GM19023 (cell line): Measurements from ENCODE around the gene CFAP46.
"Not testable (repeated sequence)": the region's sequence is repeated elsewhere in the genome, so short reads cannot be mapped to it uniquely, and the experiment has no call there.

Source experiments
- ATAC-seq: cut with Tn5 transposase; IDR thresholded peaks from one replicate; pipeline ENCODE4 v1.9.1; 2021; ENCODE audit warnings: mild to moderate bottlenecking, moderate library complexity; ENCODE audit not compliant: unreplicated experiment

The CFAP46 gene

DNA sequence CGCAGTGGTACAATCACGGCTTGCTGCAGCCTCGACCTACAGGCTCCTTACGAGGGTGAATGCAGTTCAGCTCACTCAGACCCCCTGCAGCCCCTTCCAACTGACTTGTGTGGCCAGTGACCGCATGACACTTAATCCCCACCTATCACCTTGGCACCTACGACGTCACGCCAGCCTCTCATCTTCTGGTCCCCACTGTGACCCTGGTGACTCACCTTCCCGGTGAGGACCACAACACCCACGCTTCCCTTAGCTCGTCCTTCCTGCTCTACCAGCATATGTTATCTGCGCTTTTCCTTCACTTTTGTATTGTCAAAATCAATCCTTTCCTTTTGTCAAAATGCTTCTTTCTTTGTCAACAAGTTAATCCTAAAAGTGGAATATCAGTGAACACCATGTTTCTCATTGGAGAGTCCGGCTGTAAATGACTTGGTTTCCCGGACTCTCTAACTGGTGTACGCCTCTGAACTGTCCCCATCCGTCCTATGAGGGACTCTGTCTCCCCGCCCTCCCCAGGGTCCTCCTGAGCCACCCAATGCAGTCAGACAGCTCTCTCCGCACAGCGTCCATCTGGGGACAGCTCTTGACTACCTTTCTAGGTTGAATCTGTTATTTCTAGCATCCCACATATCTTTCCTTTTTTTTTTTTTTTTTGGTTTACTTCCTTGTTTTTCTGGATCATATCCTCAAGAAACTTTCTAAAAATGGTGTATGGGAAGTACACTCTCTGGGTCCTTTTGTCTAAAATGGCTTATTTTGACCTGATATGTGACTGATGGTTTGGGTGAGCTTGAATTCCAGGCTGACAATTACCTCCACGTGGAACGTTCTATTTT lies 37.3 kb downstream of the CFAP46 start:
- no peak for ATAC-seq

- ATAC-seq = no peak
These were observed 38.1 kb downstream of the CFAP46 start for GRCh38 chr10:132904181-132904813.

- not testable (repeated sequence) for ATAC-seq
These were observed 39.5 kb downstream of the CFAP46 start for GRCh38 chr10:132902656-132903575.

- no peak for ATAC-seq
These were observed 41.0 kb downstream of the CFAP46 start for GRCh38 chr10:132901351-132901750.

DNA sequence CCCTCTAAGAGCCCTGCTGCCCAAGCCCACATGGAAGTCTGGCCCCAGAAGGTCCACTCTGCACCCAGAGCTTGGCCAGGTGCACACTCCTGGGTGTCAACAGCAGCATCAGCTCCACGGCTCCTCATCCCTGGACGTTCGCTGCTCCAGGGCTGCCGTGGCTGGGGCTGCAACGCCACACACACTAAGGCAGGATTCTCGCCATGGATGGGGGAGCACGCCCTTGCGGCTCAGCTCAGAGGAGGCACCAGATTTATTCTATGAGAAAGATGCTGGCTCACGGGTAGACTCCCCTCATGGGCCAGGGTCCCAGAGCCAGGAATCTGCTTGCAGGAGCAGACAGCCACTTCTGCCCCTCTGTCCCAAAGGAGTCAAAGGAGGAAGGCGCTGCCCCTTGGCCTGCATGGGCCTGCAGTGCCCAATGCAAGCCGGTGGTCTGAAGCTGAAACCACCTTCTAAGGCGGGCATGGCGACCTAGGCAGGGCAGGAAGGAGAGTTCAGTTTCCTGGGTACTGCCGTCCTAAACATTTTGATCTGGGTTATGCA lies 42.1 kb downstream of the CFAP46 start:
- no peak for ATAC-seq

GRCh38 chr10:132899751-132900065 lies 42.7 kb downstream of the CFAP46 start:
- ATAC-seq = no peak

- no peak for ATAC-seq
These were observed 43.2 kb downstream of the CFAP46 start for GRCh38 chr10:132899054-132899750.

GRCh38 chr10:132898391-132899053 lies 43.8 kb downstream of the CFAP46 start:
- no peak for ATAC-seq

GRCh38 chr10:132897516-132898381 lies 44.6 kb downstream of the CFAP46 start:
- ATAC-seq = no peak

GRCh38 chr10:132893786-132894185 lies 48.6 kb downstream of the CFAP46 start:
- ATAC-seq = not testable (repeated sequence)

DNA sequence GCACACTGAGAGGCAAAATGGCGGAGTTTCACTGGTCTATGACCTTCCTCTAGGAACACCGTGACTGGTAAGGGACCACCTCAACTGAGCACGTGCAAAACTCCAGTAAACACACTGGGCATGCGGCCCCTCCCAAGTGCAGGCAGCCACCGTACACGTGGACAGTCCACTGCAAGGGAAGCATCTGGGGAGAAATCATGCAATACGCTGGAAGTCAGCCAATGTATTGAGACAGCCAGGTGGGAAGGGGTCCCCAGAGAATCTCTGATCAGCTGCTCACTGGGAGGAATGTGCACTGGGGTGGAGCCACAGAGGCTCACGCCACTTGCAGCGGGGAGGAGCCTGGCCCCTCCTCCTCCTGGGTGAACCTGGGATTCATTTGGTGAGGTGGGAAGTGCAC lies 49.3 kb downstream of the CFAP46 start:
- no peak for ATAC-seq

- no peak for ATAC-seq
These were observed 50.4 kb downstream of the CFAP46 start for GRCh38 chr10:132892004-132892403.

DNA sequence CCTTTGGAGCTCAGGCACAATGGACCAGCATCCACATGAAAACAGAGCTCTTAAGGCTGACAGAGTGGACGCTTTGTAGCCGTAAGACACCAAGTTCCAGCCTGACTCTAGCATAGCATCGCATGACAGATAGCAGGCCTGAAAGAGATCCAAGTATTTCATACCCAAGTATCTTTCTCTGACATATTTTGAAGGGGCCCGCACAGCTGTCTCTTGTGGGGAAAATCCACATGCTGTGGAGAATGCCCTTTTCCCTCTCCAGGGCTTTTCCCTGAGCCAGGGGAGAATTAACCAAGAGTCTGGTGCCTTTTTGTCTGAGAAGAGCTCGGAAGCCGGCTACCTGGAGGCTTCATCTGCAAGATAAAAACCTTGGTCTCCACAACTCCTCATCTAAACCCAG lies 51.0 kb downstream of the CFAP46 start:
- ATAC-seq = no peak

GRCh38 chr10:132890301-132890700 lies 52.1 kb downstream of the CFAP46 start:
- ATAC-seq = no peak

GRCh38 chr10:132889556-132889955 lies 52.8 kb downstream of the CFAP46 start:
- no peak for ATAC-seq

GRCh38 chr10:132888898-132889490 lies 53.4 kb downstream of the CFAP46 start:
- no peak for ATAC-seq

DNA sequence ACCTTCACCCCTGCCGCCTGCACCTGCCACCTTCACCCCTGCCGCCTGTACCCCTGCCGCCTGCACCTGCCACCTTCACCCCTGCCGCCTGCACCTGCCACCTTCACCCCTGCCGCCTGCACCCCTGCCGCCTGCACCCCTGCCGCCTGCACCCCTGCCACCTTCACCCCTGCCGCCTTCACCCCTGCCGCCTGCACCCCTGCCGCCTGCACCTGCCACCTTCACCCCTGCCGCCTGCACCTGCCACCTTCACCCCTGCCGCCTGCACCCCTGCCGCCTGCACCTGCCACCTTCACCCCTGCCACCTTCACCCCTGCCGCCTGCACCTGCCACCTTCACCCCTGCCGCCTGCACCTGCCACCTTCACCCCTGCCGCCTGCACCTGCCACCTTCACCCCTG lies 53.9 kb downstream of the CFAP46 start:
- not testable (repeated sequence) for ATAC-seq

GRCh38 chr10:132886211-132887099 lies 55.9 kb downstream of the CFAP46 start:
- no peak for ATAC-seq
